ENCODE measurements around the gene LNX1.
"Not testable (repeated sequence)": the region's sequence is repeated elsewhere in the genome, so short reads cannot be mapped to it uniquely, and the experiment has no call there.

LNX1 gene

GRCh38 chr4:53490965-53491622 lies 100.2 kb downstream of the LNX1 start:
- DNase-seq, result peak; percentile 18 to 43

GRCh38 chr4:53490161-53490956 lies 100.9 kb downstream of the LNX1 start:
- DNase-seq, result no peak

GRCh38 chr4:53489279-53489889 lies 101.9 kb downstream of the LNX1 start:
- DNase-seq, result no peak

- no peak for DNase-seq
These were observed 103.5 kb downstream of the LNX1 start for GRCh38 chr4:53487766-53488165.

DNA sequence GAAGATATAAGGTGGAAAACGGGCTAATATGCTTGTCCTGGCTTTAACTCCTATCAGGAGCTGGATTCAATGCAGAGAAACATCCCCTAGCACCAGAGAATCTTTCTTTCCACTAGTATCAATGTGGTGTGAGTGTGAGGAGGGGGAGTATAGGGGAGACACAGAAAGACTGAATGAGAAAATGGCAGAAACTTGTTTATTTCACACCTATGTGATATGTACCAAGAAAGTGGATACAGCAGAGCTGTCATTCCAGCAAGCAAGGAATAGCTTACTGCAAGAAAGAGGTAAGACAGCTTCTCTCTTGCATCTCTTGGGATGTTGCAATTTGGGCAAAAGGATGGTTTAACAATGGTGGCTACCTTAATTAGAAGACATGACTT lies 105.6 kb downstream of the LNX1 start:
- no peak for DNase-seq

DNA sequence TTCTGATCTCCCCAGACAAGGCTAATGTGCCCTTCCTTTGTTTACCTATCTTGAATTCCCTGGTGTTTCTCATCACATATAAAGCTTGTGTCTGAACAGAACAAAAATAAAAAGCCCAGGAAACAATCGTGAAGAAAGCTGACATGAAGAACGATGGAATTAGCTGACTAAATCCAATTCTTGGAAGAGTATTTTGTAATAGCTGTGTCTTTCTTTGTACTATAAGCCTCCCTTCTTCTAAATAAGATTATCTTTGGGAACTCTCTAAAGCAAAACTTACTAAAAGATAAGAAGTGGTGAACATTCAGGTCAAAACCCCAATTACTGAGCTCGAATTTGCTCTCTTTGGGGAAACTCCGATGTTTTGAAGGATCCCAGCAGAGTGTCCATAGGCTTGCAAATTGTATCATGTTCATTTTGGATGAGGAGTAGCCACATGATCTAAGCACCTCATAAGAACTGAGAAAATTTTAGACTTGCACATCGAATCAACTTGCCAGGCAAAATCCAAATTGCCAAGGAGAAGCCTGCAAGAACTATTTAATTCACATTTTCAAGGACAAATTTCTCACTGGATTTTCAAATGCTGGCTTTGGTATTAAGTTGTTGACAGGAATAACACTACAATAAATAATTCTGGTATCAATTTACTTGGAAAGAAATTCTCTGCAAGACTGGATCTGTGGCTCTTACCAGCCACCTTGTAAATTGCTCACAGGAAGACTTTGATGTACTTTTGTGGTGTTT lies 106.2 kb downstream of the LNX1 start:
- DNase-seq, result no peak

DNA sequence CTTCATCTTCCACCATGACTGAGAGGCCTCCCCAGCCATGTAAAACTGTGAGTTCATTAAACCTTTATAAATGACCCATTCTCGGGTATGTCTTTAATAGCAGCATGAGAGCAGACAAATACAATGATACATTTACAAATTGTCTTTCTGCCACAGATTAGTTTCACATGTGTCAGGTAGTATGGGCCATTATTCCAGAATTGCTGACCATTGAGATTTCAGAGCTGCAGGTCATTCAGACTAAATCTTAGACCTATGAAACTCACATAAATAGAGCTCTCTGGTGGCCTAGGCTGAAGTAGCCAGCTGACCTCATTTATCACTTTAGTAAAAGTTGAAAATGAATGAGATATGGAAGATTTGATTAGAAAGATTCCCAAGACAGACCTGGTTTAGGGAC lies 108.0 kb downstream of the LNX1 start:
- DNase-seq, result no peak

DNA sequence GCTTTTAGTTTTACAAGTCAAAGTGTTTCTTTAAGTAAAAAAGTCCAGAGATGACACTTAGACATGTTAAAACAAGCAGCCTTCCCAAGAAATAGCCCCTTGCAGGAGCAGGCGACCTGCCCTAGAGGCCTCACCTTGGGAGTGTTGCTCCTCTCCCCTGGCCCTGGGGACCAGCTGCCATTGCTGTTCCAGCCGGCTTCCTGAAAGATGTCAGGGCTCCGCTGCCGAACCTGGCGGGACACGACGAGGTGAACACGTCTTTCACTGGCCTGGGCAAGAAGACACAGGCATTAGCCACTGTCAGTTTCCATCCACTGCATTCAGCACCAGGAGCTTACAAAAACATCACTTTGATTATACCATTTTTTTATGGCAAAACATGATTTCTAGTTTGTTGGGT lies 109.7 kb downstream of the LNX1 start:
- no peak for DNase-seq

DNA sequence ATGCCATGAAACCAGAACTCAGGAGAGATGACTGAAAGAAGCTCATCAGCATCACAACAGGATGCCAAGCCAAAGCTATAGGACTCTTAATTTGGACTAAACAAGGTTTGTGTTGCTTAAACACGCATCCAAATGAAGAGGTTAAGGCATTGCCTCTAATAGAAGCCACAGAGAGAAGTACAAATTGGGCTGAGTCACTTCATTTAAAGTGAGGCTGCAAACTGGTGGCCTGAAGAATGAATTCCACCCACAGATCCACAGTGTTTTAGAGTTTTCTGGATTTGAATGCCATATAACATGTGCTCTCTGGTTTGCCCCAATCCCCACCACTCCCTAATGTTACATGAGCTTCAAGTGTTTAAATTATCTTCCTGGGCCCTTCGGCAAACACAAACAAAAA lies 110.4 kb downstream of the LNX1 start:
- no peak for DNase-seq

DNA sequence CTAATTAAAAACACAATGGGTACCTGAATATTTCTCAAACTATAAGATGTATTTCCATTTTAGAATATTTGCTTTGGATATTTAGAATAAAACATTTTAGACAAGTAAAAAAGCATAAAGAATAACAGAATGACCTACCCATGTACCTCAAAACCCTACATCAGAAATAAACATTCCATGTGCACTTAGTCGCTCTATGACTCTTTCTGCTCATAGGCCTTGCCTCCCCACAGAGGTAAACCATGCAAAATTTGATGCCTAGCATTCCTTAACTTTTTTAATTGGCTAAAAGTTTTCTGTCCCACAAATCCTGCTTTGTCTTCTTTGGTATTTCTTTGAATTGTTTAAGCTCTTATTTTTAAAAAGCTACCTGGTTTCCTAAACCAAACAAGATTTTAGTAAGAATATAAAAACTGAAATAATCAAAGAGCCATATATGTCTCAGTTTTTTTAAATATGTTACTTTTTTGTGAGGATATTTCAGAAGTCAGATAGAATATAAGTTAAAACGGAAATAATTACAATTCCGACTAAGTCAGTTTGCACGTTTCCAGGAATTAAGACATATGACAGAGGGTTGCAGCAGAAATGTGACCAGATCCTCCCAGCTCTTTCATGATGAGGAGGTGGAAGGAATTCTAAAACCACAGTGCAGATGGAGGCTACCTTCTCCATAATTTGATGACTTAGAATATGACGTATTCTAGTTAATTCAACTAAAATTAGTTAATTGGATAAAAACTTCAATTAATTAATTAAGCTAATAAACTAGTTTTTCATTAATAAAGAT lies 111.4 kb downstream of the LNX1 start:
- DNase-seq, result no peak

GRCh38 chr4:53478671-53479456 lies 112.4 kb downstream of the LNX1 start:
- DNase-seq, result no peak

DNA sequence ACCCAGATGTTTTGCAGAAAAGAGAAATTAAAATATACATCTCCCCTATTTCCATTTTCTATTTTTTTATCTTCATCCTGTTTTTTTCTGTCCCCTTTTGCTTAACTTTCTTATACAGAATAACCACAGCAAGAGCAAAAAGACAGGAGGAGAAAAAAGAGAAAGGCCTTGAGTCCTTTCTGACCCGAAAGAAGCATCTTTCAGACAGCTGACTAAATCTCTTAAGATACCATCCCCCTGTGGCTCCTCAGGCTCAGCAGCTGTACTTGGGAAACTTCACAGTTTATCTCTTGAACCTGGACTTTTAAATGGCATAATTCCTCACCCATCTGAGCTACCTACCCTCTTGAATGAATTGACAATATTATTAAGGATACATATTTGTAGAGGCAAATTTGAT lies 113.7 kb downstream of the LNX1 start:
- DNase-seq, result no peak

- DNase-seq, result no peak
These were observed 114.2 kb downstream of the LNX1 start for GRCh38 chr4:53477038-53477565.

DNA sequence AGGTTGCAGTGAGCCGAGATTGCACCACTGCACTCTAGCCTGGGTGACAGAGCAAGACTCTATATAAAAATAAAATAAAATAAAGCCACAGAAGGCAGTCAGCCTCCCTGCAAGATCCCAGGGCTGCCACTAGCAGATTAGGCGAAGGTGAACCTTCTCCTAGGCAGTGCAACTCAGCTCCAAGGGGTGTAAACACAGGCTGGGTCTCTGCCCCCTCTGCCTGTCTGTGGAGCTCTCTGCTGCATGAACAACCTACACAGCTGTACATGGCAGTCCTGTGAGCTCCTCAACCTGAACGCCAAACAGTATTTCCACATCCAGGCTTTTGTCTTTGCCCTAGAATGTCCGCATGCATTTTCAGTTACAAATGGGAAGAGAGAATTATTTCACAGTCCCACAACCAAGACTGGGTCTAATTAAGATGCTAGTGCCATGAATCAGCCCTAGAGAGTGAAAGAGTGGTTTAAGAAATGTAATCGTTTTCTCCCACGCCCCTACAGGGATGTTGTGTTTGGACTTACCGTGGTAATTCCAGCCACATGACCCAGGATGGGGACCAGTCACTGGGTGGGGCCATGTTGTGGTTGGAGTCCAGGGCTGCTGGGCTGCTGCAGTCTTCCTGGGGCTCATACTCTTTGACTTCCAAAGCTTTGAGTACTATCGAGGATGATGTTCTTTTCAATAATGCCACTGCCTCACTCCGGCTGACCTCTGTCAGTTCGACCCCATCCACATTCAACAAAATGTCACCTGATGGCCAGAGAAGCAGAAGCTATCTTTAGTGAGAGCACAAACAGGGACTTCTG lies 114.9 kb downstream of the LNX1 start:
- DNase-seq, result no peak

GRCh38 chr4:53466576-53466975 lies 124.7 kb downstream of the LNX1 start:
- not testable (repeated sequence) for DNase-seq

GRCh38 chr4:53465891-53466290 lies 125.4 kb downstream of the LNX1 start:
- DNase-seq, result no peak

- no peak for DNase-seq
These were observed 126.0 kb downstream of the LNX1 start for GRCh38 chr4:53465281-53465680.

GRCh38 chr4:53463340-53463739 lies 127.9 kb downstream of the LNX1 start:
- DNase-seq, result no peak

DNA sequence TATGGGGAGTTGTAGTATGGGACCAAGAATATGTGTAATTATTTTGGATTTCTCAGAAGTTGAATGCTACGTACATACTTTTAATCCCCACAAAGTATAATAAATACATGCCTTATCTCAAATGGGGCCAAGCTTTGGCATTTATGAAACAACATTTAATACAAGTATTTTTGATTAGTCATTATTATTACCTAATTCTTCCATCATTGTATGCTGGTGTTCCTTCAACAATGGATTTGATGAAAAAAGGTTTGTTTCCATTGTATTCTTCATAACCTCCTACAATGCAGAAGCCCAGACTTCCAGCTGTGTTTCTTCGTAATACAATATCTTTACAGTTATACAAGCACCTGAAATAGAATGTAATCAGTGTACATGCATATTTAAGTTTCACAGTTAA lies 130.0 kb downstream of the LNX1 start:
- DNase-seq, result peak in 1 of 2 experiments; percentile 9

GRCh38 chr4:53459548-53459947 lies 131.7 kb downstream of the LNX1 start:
- DNase-seq, result no peak

DNA sequence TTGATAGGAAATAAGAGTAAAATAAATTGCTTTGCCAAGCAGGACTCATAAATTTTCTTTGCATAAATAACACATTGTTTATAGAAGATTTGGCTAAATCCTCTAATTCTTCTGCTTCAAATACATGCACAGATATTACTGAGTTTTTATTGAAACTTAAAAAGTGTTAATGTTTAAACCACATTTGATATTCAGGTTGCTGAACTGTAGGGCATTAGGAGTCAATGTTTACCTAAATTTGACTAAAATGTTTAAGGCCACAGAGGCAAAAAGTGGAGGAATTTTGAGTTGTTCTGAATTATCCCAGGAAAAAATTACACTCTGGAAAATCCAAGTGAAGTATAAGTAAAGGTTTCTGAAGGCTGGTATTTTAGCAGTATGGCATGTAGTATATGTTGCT lies 135.1 kb downstream of the LNX1 start:
- DNase-seq, result no peak
